ENCODE results near the gene S100A14. TPM values are rescaled to one million over a fixed set of nuclear protein-coding genes. Genes with fewer than 3 reads are reported as not detected.

S100A14 gene
- total and polyA plus RNA-seq, 2 of the 13 experiments (the other 11 are each of a cell fraction or from before 2014, with no cell fraction given): 1.4 to 7.7 TPM

GRCh38 chr1:153636312-153636711 lies 20.2 kb upstream of the S100A14 start (continued):
- TF ChIP-seq PCBP2 (optimal IDR thresholded peaks at IDR 0.05; ENCODE audit: low read depth, low read length, poor library complexity, severe bottlenecking) (no peak), E2F5 (CRISPR knock-in tag; conservative IDR thresholded peaks at IDR 0.05) (no peak), GPN1 (CRISPR knock-in tag; IDR thresholded peaks at IDR 0.05; ENCODE audit: borderline replicate concordance) (no peak), THAP9 (CRISPR knock-in tag; IDR thresholded peaks at IDR 0.05; ENCODE audit: borderline replicate concordance) (no peak)

GRCh38 chr1:153635872-153636271 lies 19.7 kb upstream of the S100A14 start:
- H3K79me2 ChIP-seq (ENCODE audit: insufficient read depth, low read length): peaks cover 32% of the 10 kb centered on the region
- no peak overlapping the region for H2AFZ ChIP-seq (ENCODE audit: low read length)
- H3K9ac ChIP-seq (ENCODE audit: insufficient read depth, low read depth, low read length): no peak overlapping the region
- in situ Hi-C loops (cut with HindIII; ENCODE audit: extremely low pct_ligation_motif_present, low pct_unique_long_range_greater_than_20kb) (no loop called here), intact Hi-C loops (cut with micrococcal nuclease; ENCODE audit: unreplicated experiment) (no loop called here)
- no peak for ATAC-seq
- no peak for DNase-seq (ENCODE audit: low spot score)
- peaks cover 48% of the 10 kb centered on the region for H3K4me1 ChIP-seq (ENCODE audit: insufficient read depth, low read length)
- no peak for FAIRE-seq
- ChIA-PET POLR2A (interaction anchor here (2.5 to 2.7 kb wide), 4 partner anchors 12 to 28 kb away, joined by 9 to 63 read pairs (median 45); partner anchors contain the start of genes S100A16 and SNAPIN), CTCF (ENCODE audit: low intra/inter-chr PET ratio, low total read pairs) (no interaction called here)
- H3K4me2 ChIP-seq (ENCODE audit: low read depth, low read length): peak overlapping the region; percentile 79
- no peak overlapping the region for H3K4me3 ChIP-seq (replicated peaks in 1 of 3; ENCODE audit: insufficient read depth in 1 of 3, low read depth in 2 of 3, low read length in 3 of 3)
- peaks cover 10 to 49% of the 10 kb centered on the region in 2 experiments for H3K36me3 ChIP-seq (replicated peaks in 1 of 2; ENCODE audit: control insufficient read depth in 1 of 2, insufficient read depth in 2 of 2, low read length in 2 of 2)
- WGBS (ENCODE audit: low lambda C conversion rate): 91% methylated on average over 7 of the region's 7 CpGs
- H3K27ac ChIP-seq (ENCODE audit: extremely low read length, insufficient read depth, low read length): no peak overlapping the region
- no peaks in the 10 kb centered on the region for H3K27me3 ChIP-seq (ENCODE audit: control insufficient read depth in 1 of 2, insufficient read depth in 2 of 2, low read length in 2 of 2)
- peaks cover 13% of the 10 kb centered on the region for H4K20me1 ChIP-seq (ENCODE audit: insufficient read depth, low read length)
- no TSS peak for BruUV-seq (replicated peaks)
- H3K9me3 ChIP-seq (ENCODE audit: low read length): no peaks in the 10 kb centered on the region
- no peak for TF ChIP-seq ZBED4 (CRISPR knock-in tag; IDR thresholded peaks at IDR 0.05; ENCODE audit: borderline replicate concordance)
- no peak for TF ChIP-seq ZNF609 (CRISPR knock-in tag; IDR thresholded peaks at IDR 0.05; ENCODE audit: borderline replicate concordance)

All from HepG2 (cell line).